HUES48 (cell line): Measurements from ENCODE around the gene RGL1.

Experiments
- H3K27ac ChIP-seq: one replicate; pipeline ENCODE4 v1.7.0; 2013; ENCODE audit warnings: low read depth, low read length, inconsistent platforms
- H3K27me3 ChIP-seq: 2 replicates; pipeline ENCODE4 v1.6.1; 2013; ENCODE audit warnings: mild to moderate bottlenecking, low read length; ENCODE audit not compliant: control insufficient read depth, insufficient read depth
- H3K36me3 ChIP-seq: 2 replicates; pipeline ENCODE4 v1.6.1; 2013; ENCODE audit warnings: low read length; ENCODE audit not compliant: control insufficient read depth, insufficient read depth
- H3K4me1 ChIP-seq: 2 replicates; pipeline ENCODE4 v1.6.1; 2013; ENCODE audit warnings: mild to moderate bottlenecking, low read length; ENCODE audit not compliant: control insufficient read depth, insufficient read depth
- H3K4me3 ChIP-seq: 2 replicates; pipeline ENCODE4 v1.5.1; 2013; ENCODE audit warnings: mild to moderate bottlenecking, low read depth, low read length
- H3K9ac ChIP-seq: 2 replicates; pipeline ENCODE4 v1.6.1; 2013; ENCODE audit warnings: mild to moderate bottlenecking, low read depth, low read length, moderate library complexity
- H3K9me3 ChIP-seq: 2 replicates; pipeline ENCODE4 v1.6.1; 2013; ENCODE audit warnings: low read length; ENCODE audit not compliant: control insufficient read depth, insufficient read depth

The RGL1 gene

DNA sequence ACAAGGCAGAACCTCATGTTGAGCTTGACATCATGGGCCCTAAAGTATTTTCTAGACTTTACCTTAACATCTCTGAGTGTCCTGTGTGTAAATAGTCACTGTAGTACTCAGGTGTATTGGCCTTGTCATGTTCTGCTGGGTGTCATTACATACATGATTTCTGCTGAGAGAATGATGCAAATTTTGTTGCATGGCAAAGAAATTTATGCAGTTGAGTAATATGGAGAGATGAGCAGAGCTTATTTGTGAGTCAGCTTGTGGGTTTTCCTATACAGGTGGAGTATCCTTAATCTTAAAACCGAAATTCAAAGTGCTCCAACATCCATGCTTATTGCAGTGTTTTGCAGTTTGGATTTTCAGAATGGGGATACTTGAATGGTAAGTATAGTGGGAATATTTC, 36.6 kb downstream of the RGL1 start:
- Histone ChIP-seq H3K9ac (no peak overlapping the region), H3K4me1 (no peaks in the 10 kb centered on the region; the same call in 1 of the 2 replicates)

GRCh38 chr1:183841950-183842794, 37.3 kb downstream of the RGL1 start:
- no peak overlapping the region for H3K9ac ChIP-seq
- H3K36me3 ChIP-seq = no peaks in the 10 kb centered on the region
- H3K27me3 ChIP-seq = no peaks in the 10 kb centered on the region
- no peaks in the 10 kb centered on the region for H3K9me3 ChIP-seq
- no peak overlapping the region for H3K27ac ChIP-seq
- no peaks in the 10 kb centered on the region; the same call in 1 of the 2 replicates for H3K4me1 ChIP-seq
- H3K4me3 ChIP-seq = no peak overlapping the region

More for the DNA sequence above, 36.6 kb downstream of the RGL1 start:
- Histone ChIP-seq H3K9me3 (no peaks in the 10 kb centered on the region), H3K27ac (no peak overlapping the region), H3K27me3 (no peaks in the 10 kb centered on the region), H3K4me3 (no peak overlapping the region), H3K36me3 (no peaks in the 10 kb centered on the region)

DNA sequence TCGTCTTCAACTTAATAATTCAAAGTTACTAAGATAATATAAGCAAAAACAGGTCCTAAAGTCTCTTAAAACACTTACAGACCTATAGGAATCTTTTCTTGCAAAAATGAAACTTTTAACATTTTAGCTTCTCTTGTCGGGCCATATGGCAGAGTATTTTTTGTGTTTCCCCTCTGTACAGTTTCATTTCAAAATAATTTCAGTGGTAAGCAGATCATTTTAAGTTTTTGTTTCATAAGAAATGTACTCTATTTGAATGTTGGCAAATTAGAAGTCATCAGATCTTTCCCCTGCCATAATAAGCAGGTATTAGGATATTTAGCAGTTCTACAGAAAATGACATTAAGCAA, 37.9 kb downstream of the RGL1 start:
- H3K9me3 ChIP-seq = no peaks in the 10 kb centered on the region
- no peak overlapping the region for H3K9ac ChIP-seq
- no peaks in the 10 kb centered on the region for H3K27me3 ChIP-seq
- H3K4me3 ChIP-seq = no peak overlapping the region
- no peaks in the 10 kb centered on the region for H3K36me3 ChIP-seq
- H3K27ac ChIP-seq = no peak overlapping the region
- no peaks in the 10 kb centered on the region; the same call in 1 of the 2 replicates for H3K4me1 ChIP-seq

GRCh38 chr1:183844806-183845205, 39.9 kb downstream of the RGL1 start:
- Histone ChIP-seq H3K27me3 (no peaks in the 10 kb centered on the region), H3K36me3 (no peaks in the 10 kb centered on the region), H3K4me1 (no peaks in the 10 kb centered on the region; the same call in 1 of the 2 replicates)

DNA sequence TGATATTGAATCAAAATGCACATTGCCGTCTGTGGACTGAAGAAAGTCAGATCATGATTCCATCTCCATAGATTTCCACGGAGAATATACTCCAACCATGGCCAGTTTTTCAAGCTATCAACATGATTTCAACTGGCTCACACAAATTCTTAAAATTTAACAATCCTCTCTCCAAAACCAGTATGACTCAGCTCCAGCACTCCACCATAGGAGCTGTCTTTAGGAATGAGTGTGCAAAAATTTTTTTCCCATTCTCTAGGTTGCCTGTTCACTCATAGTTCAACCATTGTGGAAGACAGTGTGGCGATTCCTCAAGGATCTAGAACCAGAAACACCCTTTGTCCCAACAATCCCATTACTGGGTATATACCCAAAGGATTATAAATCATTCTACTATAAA, 40.8 kb downstream of the RGL1 start:
- Histone ChIP-seq H3K27me3 (no peaks in the 10 kb centered on the region), H3K4me1 (no peaks in the 10 kb centered on the region; the same call in 1 of the 2 replicates), H3K9me3 (no peaks in the 10 kb centered on the region), H3K9ac (no peak overlapping the region), H3K27ac (no peak overlapping the region), H3K4me3 (no peak overlapping the region), H3K36me3 (no peaks in the 10 kb centered on the region)

More at GRCh38 chr1:183844806-183845205, 39.9 kb downstream of the RGL1 start:
- Histone ChIP-seq H3K4me3 (no peak overlapping the region), H3K27ac (no peak overlapping the region), H3K9me3 (no peaks in the 10 kb centered on the region), H3K9ac (no peak overlapping the region)

GRCh38 chr1:183847641-183848040, 42.7 kb downstream of the RGL1 start:
- H3K4me3 ChIP-seq = no peak overlapping the region
- H3K27ac ChIP-seq = no peak overlapping the region
- no peak overlapping the region for H3K9ac ChIP-seq
- no peaks in the 10 kb centered on the region for H3K9me3 ChIP-seq
- H3K27me3 ChIP-seq = no peaks in the 10 kb centered on the region
- no peaks in the 10 kb centered on the region; the same call in 1 of the 2 replicates for H3K4me1 ChIP-seq
- no peaks in the 10 kb centered on the region for H3K36me3 ChIP-seq

GRCh38 chr1:183850852-183851251, 45.9 kb downstream of the RGL1 start:
- H3K27ac ChIP-seq = no peak overlapping the region
- H3K4me1 ChIP-seq = peaks cover 3% of the 10 kb centered on the region; the same call in 1 of the 2 replicates
- no peaks in the 10 kb centered on the region for H3K27me3 ChIP-seq
- H3K9me3 ChIP-seq = no peaks in the 10 kb centered on the region
- H3K36me3 ChIP-seq = no peaks in the 10 kb centered on the region
- no peak overlapping the region for H3K4me3 ChIP-seq
- H3K9ac ChIP-seq = no peak overlapping the region

DNA sequence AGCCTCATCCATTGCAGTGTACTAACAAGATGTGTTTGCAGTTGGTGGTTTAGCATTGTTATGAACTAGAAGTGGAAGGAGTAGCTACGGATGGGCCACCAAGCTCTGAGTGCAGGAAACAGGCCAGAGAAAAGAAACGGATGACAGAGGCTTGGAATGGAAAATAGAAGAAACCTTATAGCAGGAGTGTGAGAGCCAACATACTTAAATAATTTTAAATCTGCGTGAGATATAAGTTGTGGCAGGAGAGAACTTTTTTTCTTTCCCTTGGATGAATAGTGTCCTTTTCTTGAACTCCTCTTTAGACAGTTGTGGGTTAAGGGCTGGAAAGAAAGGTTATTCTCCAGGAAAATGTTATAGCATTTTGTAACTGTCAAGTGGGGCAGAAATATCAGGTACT, 54.2 kb downstream of the RGL1 start:
- no peaks in the 10 kb centered on the region for H3K27me3 ChIP-seq
- no peaks in the 10 kb centered on the region for H3K9me3 ChIP-seq
- no peak overlapping the region for H3K9ac ChIP-seq
- H3K4me3 ChIP-seq = no peak overlapping the region
- no peak overlapping the region for H3K27ac ChIP-seq
- peaks cover 3% of the 10 kb centered on the region; the same call in 1 of the 2 replicates for H3K4me1 ChIP-seq
- H3K36me3 ChIP-seq = no peaks in the 10 kb centered on the region

DNA sequence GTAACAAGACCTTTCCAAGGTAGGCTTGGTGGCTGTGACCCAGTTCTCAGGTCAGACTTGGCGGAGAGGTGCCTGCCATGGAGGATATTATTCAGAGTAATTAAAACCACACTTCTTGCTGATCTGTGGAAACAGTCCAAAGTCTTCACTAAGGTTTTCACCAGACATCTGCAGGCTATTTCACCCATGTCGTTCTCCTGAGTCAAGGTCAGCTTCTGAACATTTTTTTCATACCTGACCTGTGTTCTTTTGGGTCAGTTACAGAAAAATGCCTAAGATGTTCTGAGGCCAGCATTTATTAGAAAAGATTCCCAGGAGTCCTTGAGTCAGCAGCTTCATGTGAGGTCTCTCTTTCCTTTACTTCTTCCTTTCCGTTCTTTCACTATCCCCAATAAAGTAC, 54.9 kb downstream of the RGL1 start:
- Histone ChIP-seq H3K27ac (no peak overlapping the region), H3K36me3 (no peaks in the 10 kb centered on the region), H3K4me3 (no peak overlapping the region), H3K9me3 (no peaks in the 10 kb centered on the region), H3K4me1 (no peaks in the 10 kb centered on the region), H3K9ac (no peak overlapping the region), H3K27me3 (no peaks in the 10 kb centered on the region)

- Histone ChIP-seq H3K9me3 (no peaks in the 10 kb centered on the region), H3K9ac (no peak overlapping the region), H3K4me3 (no peak overlapping the region), H3K36me3 (no peaks in the 10 kb centered on the region), H3K4me1 (no peaks in the 10 kb centered on the region), H3K27me3 (no peaks in the 10 kb centered on the region), H3K27ac (no peak overlapping the region)
These were observed 58.0 kb downstream of the RGL1 start for GRCh38 chr1:183862967-183863366.

GRCh38 chr1:183863852-183864251, 58.9 kb downstream of the RGL1 start:
- H3K27ac ChIP-seq = no peak overlapping the region
- no peaks in the 10 kb centered on the region for H3K36me3 ChIP-seq
- no peak overlapping the region for H3K4me3 ChIP-seq
- H3K27me3 ChIP-seq = no peaks in the 10 kb centered on the region
- H3K4me1 ChIP-seq = no peaks in the 10 kb centered on the region
- H3K9me3 ChIP-seq = no peaks in the 10 kb centered on the region
- no peak overlapping the region for H3K9ac ChIP-seq
